Midbrain (tissue), 1 donor: ENCODE measurements around the gene GSS.
A peak's percentile ranks its signal among the peaks of the same experiment; 100 is the strongest.
"Not testable (repeated sequence)": the region's sequence is repeated elsewhere in the genome, so short reads cannot be mapped to it uniquely, and the experiment has no call there.

Source experiments
- DNase-seq: peaks from one replicate; lab custom pipeline; 2025; lab: John Stamatoyannopoulos, UW

The GSS gene

DNA sequence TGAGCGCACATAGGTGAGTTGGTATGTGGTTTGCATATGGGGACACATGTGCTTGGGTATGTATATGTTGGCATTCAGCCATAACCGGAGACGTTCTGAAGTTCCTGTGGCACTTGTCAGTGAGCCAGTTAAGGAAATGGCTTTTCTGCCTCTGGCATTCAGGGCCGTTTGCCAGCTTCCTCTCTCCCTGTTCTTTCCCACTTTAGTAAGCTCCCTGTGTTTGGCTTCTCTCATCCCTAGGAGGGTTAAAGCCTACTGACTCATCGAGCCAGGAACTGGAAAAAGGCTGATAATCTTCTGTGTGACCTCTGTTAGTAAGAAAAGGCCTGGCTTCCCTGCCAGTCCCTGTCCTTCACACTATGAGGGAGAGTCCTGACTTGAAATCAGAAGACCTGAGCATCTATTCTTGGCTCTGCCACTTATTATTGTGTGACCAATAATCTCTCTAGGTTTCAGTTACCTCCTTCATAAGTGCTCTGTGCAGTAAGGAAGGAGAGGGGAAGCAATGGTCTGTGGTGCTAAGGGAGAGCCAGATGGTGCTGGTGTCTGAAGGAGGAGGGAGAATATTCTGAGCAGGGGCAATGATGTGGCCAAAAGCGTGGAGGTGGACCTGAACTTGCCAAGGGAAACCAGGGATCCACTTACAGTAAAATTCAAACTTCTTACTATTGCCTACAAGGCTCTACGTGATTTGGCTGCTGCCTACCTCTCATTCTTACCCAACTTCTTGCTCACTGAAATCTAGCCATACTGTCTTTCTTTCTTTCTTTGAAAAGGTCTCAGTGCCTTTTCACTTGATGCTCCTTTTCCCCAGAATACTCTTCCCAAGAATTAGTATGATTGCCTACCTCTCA lies 47.8 kb downstream of the GSS start:
- no peak for DNase-seq

DNA sequence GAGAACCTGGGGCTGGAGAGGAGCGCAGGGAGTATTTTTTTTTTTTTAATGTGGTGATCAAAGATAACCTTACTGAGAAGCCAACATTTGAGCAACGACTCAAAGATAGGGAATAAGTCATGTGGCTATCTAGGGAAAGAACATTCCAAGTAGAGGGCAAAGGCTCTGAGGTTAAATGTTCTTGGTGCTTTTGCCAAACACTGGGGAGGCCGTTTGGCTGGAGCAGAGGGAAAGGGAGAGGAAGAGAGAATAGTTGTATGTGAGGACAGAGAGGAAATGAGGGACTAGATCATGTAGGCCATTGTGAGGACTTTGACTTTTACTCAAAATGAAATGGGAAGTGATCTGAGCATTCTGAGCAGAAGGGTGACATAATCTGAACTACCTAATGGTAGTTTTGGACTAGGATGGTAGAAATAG lies 51.4 kb downstream of the GSS start:
- DNase-seq: no peak

DNA sequence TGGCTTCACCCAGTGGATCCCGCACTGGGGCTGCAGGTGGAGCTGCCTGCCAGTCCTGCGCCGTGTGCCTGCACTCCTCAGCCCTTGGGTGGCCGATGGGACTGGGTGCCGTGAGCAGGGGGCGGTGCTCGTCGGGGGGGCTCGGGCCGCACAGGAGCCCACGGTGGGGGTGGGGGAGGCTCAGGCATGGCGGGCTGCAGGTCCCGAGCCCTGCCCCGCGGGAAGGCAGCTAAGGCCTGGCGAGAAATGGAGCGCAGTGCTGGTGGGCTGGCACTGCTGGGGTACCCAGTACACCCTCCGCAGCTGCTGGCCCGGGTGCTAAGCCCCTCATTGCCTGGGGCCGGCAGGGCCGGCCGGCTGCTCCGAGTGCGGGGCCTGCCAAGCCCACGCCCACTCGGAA lies 56.9 kb downstream of the GSS start:
- DNase-seq: not testable (repeated sequence)

DNA sequence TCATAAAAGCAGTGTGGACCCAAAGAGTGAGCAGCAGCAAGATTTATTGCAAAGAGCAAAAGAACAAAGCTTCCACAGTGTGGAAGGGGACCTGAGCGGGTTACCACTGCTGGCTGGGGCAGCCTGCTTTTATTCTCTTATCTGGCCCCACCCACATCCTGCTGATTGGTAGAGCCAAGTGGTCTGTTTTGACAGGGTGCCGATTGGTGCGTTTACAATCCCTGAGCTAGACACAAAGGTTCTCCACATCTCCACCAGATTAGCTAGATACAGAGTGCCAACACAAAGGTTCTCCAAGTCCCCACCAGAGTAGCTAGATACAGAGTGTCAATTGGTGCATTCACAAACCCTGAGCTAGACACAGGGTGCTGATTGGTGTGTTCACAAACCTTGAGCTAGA lies 57.5 kb downstream of the GSS start:
- not testable (repeated sequence) for DNase-seq

DNA sequence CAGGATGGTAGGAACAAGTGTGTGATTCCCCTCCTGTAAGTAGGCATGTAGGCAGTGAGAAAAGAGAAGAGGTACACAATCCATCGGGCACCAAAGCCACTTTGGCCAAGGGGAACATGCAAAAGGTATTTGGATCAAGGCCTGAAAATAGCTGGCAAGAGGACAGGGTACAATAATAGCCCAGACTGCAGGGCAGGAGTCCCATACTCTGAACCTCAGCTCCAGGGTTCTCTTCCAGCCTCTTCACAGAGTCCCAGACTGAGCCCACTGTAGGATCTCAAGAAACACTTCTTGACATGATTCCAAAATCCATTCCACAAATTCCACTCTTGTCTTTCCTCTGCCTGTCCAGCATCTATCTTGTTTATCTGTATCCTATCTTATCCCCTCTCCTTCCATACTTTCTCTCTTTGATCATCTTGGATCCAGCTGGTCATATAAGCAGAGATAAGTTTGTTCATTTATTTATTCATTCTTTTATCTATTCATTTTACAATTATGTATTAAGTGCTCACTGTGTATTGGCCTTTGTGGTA lies 59.5 kb downstream of the GSS start:
- DNase-seq: no peak

DNA sequence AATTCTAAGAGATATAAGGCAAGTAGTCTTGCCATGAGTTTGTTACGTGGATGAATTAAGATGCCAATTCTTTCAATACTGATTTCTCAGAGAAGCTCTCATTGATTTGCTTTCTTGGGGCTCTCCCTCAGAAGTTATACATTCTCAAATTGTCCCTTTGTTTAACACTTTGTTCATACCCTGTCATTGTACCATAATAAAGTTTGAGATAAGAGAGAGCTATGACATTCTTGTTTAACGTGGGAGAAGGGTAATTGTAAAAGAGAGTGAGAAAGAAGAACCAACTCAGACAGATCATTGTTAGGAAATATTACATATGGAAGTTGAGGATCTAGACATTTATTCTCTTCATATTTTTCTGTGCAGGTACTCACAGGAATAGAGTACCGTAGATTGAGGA lies 60.1 kb downstream of the GSS start:
- DNase-seq: no peak

DNA sequence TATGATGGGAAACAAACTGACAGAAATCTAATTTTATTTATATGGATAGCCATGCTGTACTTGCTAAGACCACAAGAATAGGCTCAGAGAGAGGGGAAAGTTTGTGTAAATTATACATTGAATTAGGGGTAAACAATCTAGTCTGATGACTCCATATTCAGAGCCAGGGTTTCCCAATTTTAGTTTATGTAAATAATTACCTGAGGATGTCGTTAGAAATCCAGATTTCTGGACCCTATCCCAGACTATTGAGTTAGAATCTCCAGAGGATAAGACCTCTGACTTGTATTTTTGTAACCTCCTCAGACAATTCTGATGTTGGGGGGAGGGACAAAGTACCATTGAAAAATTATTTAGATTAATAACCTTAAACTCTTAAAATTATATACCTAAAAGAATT lies 60.9 kb downstream of the GSS start:
- no peak for DNase-seq

DNA sequence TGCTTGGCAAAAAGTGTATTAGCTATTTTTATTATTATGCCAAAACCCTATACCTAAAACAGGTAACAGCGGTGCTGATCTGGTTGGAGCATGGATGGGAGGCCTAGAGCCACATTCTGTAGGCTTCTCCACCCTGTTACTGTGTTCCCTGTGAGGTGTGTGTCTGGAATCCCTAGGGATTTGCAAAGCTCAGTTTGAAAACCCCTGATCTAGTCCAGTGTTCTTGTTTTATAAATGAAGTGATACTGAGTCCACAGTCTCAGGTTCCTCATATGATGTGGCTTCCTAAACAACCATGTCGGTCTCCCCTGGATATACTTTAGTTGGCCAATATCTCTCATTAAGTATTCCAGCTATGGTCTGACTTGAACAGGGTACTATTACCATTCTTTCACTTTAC lies 62.9 kb downstream of the GSS start:
- no peak for DNase-seq

DNA sequence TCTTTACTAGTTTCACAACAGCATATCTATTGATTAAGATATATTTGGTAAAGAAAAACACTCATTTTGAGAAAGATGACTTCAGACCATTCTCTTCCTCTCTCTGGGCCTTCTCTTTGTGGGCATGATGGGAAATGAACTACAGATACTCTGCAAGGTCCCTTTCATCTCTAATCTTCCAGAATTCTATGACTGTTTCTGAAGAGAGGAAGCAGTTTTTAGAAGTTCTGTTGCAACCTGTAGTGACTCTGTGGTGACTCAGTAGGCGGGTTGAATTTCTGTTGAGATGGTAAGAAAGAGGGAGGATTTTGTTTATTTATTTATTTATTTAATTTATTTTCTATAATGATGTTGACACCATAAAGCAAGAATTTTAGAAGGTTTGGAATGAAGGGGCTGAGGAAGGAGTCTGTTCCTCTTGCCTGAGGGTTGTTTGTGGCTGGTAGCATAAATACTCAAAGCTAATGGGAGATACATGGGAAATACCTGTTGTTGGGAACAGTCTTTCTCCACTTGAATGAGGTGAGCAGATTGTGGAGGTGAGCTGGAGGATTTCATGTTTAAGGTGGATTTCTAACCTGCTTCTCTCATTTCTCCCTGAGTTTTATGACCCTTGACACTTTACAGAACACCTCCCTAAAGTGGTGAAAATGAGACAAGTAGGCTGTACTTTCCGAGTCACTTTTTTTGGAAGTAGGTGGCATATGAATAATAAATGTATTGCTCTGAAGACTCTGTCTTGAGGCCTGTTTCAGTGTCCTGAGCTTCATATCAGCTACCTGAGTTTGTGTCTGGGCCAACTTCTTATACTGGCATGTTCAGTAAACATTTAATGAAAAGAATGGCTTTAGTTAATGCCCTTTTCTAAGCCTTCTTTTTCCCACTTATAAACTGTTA lies 64.2 kb downstream of the GSS start:
- DNase-seq: no peak

DNA sequence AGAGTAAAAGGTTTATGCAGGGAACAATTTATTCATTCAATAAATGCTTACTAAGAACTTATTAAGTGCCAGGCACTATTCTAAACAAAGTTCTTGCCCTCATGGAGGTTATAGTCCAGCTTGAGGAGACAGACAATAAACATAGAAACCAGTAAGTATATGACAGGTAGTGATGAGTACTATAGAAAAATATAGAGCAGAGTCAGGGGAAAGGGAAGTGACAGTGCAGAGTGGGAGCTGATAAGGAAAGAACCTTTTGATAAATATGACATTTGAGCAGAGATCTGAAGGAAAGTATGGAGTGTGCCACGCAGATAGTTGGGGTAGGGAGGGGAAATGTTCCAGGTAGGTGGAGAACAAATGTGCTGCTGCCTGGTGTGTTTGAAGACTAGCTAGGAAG lies 67.1 kb downstream of the GSS start:
- no peak for DNase-seq

DNA sequence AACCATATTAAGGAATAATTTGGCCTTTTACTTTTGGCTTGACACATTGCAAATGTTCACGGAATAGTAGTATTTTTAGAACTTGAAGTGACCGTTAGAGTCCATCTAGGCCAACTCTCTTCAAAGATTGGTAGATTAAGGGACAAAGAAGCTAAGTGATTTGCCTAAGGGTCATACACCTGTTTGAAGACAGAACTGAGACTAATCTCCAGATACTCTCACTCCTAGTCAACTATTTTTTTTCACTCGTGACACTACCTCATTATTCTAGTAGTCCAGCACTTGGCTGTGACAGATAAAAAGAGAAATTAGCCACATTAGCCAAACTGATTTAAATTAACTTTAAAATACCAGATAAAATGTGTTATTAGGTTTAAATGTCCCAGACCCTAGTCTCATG lies 68.6 kb downstream of the GSS start:
- DNase-seq: no peak

DNA sequence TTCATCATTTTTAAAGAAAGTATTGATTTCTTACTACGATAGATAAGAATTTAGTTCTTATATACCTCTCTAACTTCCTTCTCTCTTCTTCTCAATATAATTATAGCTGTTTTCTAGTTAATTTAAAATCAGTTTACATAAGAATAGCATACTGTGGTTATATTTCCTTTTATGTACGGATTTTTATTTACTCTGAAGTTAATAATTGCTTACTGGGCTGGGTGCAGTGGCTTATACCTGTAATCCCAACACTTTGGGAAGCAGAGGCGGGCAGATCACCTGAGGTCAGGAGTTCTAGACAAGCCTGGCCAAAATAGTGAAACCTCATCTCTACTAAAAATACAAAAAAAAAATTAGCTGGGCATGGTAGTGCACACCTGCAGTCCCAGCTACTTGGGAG lies 69.5 kb downstream of the GSS start:
- DNase-seq: no peak

DNA sequence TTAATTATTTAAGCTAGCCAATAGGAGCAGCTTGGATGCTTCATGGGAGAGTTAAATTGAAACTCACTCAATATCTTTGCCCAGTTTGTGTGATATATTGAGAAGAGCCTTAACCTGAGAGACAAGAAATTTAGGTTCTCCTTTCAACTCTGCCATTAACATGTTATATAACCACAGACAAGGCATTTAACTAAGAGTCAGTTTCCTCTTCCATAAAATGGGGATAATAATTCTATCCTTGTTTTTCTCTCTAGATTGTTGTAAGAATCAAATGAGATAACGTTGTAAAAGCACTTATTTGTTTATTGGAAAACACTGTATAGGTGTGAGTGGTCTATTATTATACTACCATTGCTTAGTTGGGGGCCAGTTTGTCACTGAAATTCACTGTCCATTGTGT lies 71.3 kb downstream of the GSS start:
- DNase-seq: no peak

DNA sequence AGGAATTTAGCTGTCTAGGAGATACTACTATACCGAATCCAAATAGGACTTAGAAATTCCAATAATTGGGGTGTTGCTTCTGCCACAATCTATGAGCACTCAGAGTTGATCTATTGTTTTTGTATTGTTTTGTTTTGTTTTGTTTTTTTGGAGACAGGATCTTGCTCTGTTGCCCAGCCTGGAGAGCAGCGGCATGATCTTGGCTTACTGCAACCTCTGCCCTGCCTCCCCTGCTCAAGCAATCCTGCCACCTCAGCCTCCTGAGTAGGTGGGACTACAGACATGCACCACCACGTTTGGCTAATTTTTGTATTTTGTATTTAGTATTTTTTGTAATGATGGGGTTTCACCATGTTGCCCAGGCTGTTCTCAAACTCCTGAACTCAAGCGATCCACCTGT lies 71.8 kb downstream of the GSS start:
- no peak for DNase-seq

DNA sequence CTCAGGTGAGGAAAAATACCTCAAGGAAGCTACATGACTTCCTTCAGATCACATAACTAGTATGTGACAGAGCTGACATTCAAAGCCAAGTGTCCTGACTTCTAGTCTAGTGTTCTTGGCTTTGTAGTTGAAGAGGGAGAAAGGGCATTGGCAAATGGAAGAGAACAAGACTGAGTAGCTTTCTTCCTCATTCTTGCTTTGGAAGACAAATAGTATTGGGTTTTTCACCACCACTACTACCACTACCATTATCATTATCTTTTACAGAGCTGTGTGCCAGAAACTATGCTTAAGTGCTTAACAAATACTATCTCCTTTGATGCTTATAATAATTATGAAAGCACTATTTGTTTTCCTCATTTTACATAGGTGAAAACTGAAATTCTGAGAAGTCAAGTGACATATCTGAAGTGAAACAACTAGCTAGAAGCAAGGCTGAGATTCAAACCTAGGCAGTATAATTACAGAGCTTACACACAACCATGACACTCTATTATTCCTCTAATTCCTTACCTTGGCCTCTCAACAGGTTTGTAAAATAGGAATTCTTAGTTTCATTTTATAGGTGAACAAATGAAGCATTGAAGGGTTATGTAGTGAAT lies 72.4 kb downstream of the GSS start:
- no peak for DNase-seq

DNA sequence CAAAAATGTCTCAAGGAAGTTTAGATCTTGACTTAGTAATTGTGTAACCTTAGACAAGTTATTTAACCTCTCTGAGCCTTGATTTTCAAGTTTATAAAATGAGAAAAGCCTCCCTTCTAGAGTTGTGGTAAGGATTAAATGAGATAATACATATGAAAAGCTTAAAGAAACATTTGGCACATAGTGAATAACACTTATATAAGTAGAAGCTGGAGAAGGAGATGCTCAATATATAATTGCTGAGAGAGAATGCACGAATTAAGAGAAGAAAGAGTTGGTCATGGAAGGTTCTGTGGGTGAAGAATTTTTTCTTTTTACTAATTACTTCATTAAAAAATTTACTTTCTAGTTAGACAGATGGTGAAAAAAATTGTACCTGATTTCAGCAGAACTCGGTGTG lies 73.9 kb downstream of the GSS start:
- DNase-seq: no peak

DNA sequence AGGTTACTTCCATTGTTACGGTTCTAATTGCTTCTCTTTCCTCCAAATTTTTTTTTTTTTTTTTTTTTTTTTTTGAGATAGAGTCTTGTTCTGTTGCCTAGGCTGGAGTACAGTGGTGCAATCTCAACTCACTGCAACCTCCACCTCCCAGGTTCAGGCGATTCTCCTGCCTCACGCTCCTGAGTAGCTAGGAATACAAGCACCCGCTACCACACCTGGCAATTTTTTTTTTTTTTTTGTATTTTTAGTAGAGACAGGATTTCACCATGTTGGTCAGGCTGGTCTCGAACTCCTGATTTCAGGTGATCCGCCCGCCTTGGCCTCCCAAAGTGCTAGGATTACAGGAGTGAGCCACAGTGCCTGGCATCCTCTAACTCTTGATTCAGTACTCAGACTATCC lies 74.6 kb downstream of the GSS start:
- DNase-seq: not testable (repeated sequence)

DNA sequence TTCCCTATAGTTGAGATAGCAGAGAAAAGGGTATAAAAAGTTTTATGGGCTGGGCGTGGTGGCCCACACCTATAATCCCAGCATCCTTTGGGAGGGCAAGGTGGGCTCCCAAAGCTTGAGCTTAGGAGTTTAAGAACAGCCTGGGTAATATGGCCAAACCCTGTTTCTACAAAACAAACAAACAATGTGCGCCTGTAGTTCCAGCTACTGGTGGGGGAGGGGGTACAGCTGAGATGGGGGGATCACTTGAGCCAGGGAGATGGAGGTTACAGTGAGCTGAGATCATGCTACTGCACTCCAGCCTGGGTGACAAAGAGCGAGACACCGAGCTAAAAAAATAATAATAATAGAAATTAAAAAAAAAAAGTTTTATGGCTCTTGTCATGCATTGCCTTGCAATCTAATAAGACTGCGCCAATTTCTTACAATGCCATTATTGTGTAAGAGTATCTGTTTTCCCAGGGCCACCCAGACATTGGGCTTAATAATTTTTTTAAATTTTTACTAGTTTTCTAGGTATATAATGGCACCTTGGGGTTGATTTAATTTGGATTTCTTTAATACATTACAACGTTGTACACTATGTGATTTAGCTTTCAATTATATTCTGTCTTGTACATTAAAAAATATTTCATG lies 75.3 kb downstream of the GSS start:
- peak; percentile 59 for DNase-seq
